GM23338 (cell line): ENCODE results near the gene ELOVL7. TPM values are rescaled to one million over a fixed set of nuclear protein-coding genes. Genes with fewer than 3 reads are reported as not detected.

Experiments used
- ATAC-seq: fragments of 200-7000 bp; cut with Tn5 transposase; 3 replicates; pipeline ENCODE4 v1.9.1; 2020
- DNase-seq: peaks from one replicate; pipeline ENCODE4 v3.0.0-alpha.2; 2015; ENCODE audit warnings: low spot score
- H2AFZ ChIP-seq: fragments of 200-600 bp; sonication (generic); 2 replicates; pipeline ENCODE4 v1.8.0; 2016; ENCODE audit warnings: antibody characterized with exemption, mild to moderate bottlenecking, moderate library complexity
- H3F3A ChIP-seq: fragments of 200-600 bp; sonication (generic); replicated peaks from 2 replicates; pipeline ENCODE4 v1.8.0; 2017; ENCODE audit warnings: antibody characterized with exemption, mixed run types, low read depth
- H3K27ac ChIP-seq: fragments of 200-600 bp; sonication (generic); 2 replicates; pipeline ENCODE4 v1.6.1; 2016; ENCODE audit warnings: low read depth
- H3K27me3 ChIP-seq: fragments of 200-600 bp; sonication (generic); 2 replicates; pipeline ENCODE4 v1.8.0; 2016; ENCODE audit warnings: mild to moderate bottlenecking, mixed run types, moderate library complexity; ENCODE audit not compliant: insufficient read depth
- H3K36me3 ChIP-seq: fragments of 200-600 bp; sonication (generic); 2 replicates; pipeline ENCODE4 v1.8.0; 2016; ENCODE audit warnings: mild to moderate bottlenecking; ENCODE audit not compliant: insufficient read depth
- H3K4me1 ChIP-seq: fragments of 200-600 bp; sonication (generic); 2 replicates; pipeline ENCODE4 v1.8.0; 2016; ENCODE audit warnings: mild to moderate bottlenecking, moderate library complexity; ENCODE audit not compliant: insufficient read depth
- H3K4me2 ChIP-seq: fragments of 200-600 bp; sonication (generic); 2 replicates; pipeline ENCODE4 v1.7.1; 2017; ENCODE audit warnings: mixed run types
- H3K4me3 ChIP-seq: fragments of 200-600 bp; sonication (generic); 2 replicates; pipeline ENCODE4 v1.6.1; 2016; ENCODE audit warnings: mixed run types
- H3K79me2 ChIP-seq: fragments of 200-600 bp; sonication (generic); replicated peaks from 2 replicates; pipeline ENCODE4 v1.8.0; 2017; ENCODE audit warnings: mild to moderate bottlenecking; ENCODE audit not compliant: insufficient read depth
- H3K9me2 ChIP-seq: fragments of 200-600 bp; sonication (generic); 2 replicates; pipeline ENCODE4 v1.8.0; 2017; ENCODE audit not compliant: insufficient read depth
- H4K20me1 ChIP-seq: fragments of 200-600 bp; sonication (generic); replicated peaks from 2 replicates; pipeline ENCODE4 v1.8.0; 2017; ENCODE audit warnings: mild to moderate bottlenecking; ENCODE audit not compliant: insufficient read depth
- H3K27ac Mint-ChIP-seq: 2 replicates; pipeline ENCODE4 v1.8.0; 2020; ENCODE audit warnings: inconsistent platforms, mild to moderate bottlenecking, moderate library complexity, mixed read lengths
- H3K27me3 Mint-ChIP-seq: 3 replicates; pipeline ENCODE4 v1.8.0; 2022; ENCODE audit warnings: low read depth, mild to moderate bottlenecking, moderate library complexity, mixed read lengths, inconsistent platforms; ENCODE audit not compliant: insufficient read depth, poor library complexity
- H3K36me3 Mint-ChIP-seq: 3 replicates; pipeline ENCODE4 v1.8.0; 2021; ENCODE audit warnings: low read depth, mild to moderate bottlenecking, inconsistent platforms, moderate library complexity, mixed read lengths
- H3K4me1 Mint-ChIP-seq: 3 replicates; pipeline ENCODE4 v1.8.0; 2020; ENCODE audit warnings: mild to moderate bottlenecking, inconsistent platforms, mixed read lengths
- H3K4me3 Mint-ChIP-seq: 3 replicates; pipeline ENCODE4 v1.8.0; 2021; ENCODE audit warnings: moderate library complexity, mild to moderate bottlenecking, inconsistent platforms, mixed read lengths
- H3K9me3 Mint-ChIP-seq: 3 replicates; pipeline ENCODE4 v1.8.0; 2020; ENCODE audit warnings: moderate library complexity, mild to moderate bottlenecking, inconsistent platforms, mixed read lengths
- CREB1 ChIP-seq: fragments of 250-450 bp; sonication (Bioruptor Pico); IDR thresholded peaks from 2 replicates; pipeline ENCODE4 v1.5.0; 2020; ENCODE audit warnings: low read depth, mild to moderate bottlenecking, moderate library complexity
- CTCF ChIP-seq, 2 experiments: fragments of 200-600 bp in 1 of 2; sonication (generic) in 1 of 2; conservative IDR thresholded peaks; 2 replicates each; pipeline versions ENCODE4 v1.5.1 to v1.6.1; 2016 to 2017; ENCODE audit warnings: antibody characterized with exemption in 2 of 2, low read depth in 2 of 2, mild to moderate bottlenecking in 2 of 2, moderate library complexity in 1 of 2
- ETS1 ChIP-seq: IDR thresholded peaks from 2 replicates; pipeline ENCODE4 v1.6.1; 2016; ENCODE audit warnings: antibody characterized with exemption
- JUNB ChIP-seq: IDR thresholded peaks from one replicate; pipeline ENCODE4 v1.6.1; 2016; ENCODE audit warnings: antibody characterized with exemption; ENCODE audit not compliant: unreplicated experiment
- REST ChIP-seq: IDR thresholded peaks from one replicate; pipeline ENCODE4 v1.6.1; 2018; ENCODE audit warnings: antibody characterized with exemption; ENCODE audit not compliant: unreplicated experiment
- ZNF462 ChIP-seq: fragments of 250-450 bp; sonication (Bioruptor Pico); IDR thresholded peaks from 2 replicates; pipeline ENCODE4 v1.5.0; 2020; ENCODE audit warnings: mild to moderate bottlenecking, moderate library complexity
- polyA plus RNA-seq: library from polyadenylated mRNA; unstranded; fragments of >200 nt; fragmentation: Nextera tagmentation; extraction: Ambion mirVana; gene quantifications from 2 replicates; pipeline ENCODE4 v1.2.1, GENCODE V29; 2016
- total RNA-seq: library from RNA; depleted of rRNA; stranded (reverse); fragments of >200 nt; shearing (Covaris generic); gene quantifications from 2 replicates; pipeline ENCODE4 v1.2.3, GENCODE V29; 2014

ELOVL7 gene
- total and polyA plus RNA-seq, 2 experiments from 2014 or later, result 2.3 to 7.0 TPM

GRCh38 chr5:60872892-60873291, 28.8 kb upstream of the ELOVL7 start (continued):
- no peak for TF ChIP-seq REST

GRCh38 chr5:60870857-60871256, 26.8 kb upstream of the ELOVL7 start:
- H2AFZ ChIP-seq, result no peak overlapping the region

More at GRCh38 chr5:60870857-60871256, 26.8 kb upstream of the ELOVL7 start:
- H3K4me3 Mint-ChIP-seq, result no peak overlapping the region
- no peaks in the 10 kb centered on the region for H3K4me1 Mint-ChIP-seq
- Histone ChIP-seq H3K27ac (no peak overlapping the region), H3K4me2 (no peak overlapping the region), H3F3A (no peaks in the 10 kb centered on the region), H4K20me1 (no peaks in the 10 kb centered on the region), H3K4me3 (no peak overlapping the region), H3K27me3 (no peaks in the 10 kb centered on the region), H3K79me2 (no peaks in the 10 kb centered on the region), H3K9me2 (no peaks in the 10 kb centered on the region), H3K4me1 (no peaks in the 10 kb centered on the region), H3K36me3 (no peaks in the 10 kb centered on the region)
- peaks cover 17% of the 10 kb centered on the region; the same call in 2 of the 3 replicates for H3K36me3 Mint-ChIP-seq
- no peak for TF ChIP-seq CTCF (conservative IDR thresholded peaks at IDR 0.05; ENCODE audit: low read depth in 2 of 2)
- TF ChIP-seq ETS1, result no peak
- no peak for TF ChIP-seq JUNB
- no peak for TF ChIP-seq ZNF462 (CRISPR knock-in tag)
- TF ChIP-seq CREB1 (CRISPR knock-in tag), result no peak
- H3K27ac Mint-ChIP-seq, result no peak overlapping the region
- no peaks in the 10 kb centered on the region for H3K27me3 Mint-ChIP-seq
- peaks cover 22% of the 10 kb centered on the region for H3K9me3 Mint-ChIP-seq
- ATAC-seq (no peak), DNase-seq (no peak)
